ENCODE results near the gene ST6GAL1. TPM values are rescaled to one million over a fixed set of nuclear protein-coding genes. Genes with fewer than 3 reads are reported as not detected.

Gene ST6GAL1
- polyA plus RNA-seq, 3 donors: 19.0 to 24.4 (median 20.5) TPM

- Mint-ChIP-seq H3K4me3 (peak overlapping the region; percentile 97 to 98), H3K27ac (peak overlapping the region; percentile 86 to 91 (median 88)), H3K9me3 (peaks cover 0 to 4% (median 0%) of the 10 kb centered on the region in 7 donors), H3K36me3 (peaks cover 13 to 16% of the 10 kb centered on the region in 2 donors), H3K27me3 (ENCODE audit: low read depth in 3 of 3) (peaks cover 0 to 8% (median 0%) of the 10 kb centered on the region in 3 donors), H3K4me1 (peaks cover 36% of the 10 kb centered on the region)
- H4K20me1 ChIP-seq (ENCODE audit: insufficient read depth, low read length): peaks cover 37% of the 10 kb centered on the region
- DNase-seq: peak in 2 of 3 donors; percentile 10 to 15
- H3K27ac ChIP-seq (ENCODE audit: low read depth in 1 of 2, low read length in 2 of 2): peak overlapping the region; percentile 50 to 90
- peaks cover 31 to 33% of the 10 kb centered on the region in 2 donors for H3K4me1 ChIP-seq (ENCODE audit: control insufficient read depth in 1 of 2, insufficient read depth in 2 of 2, low read length in 2 of 2)
- under 1% methylated on average over 28 of the region's 32 CpGs for WGBS (ENCODE audit: insufficient coverage)
- TF ChIP-seq CTCF (IDR thresholded peaks at IDR 0.05): no peak
- peak overlapping the region; percentile 69 for H3K9ac ChIP-seq (ENCODE audit: insufficient read depth, low read length, poor library complexity, severe bottlenecking)
- H3K27me3 ChIP-seq (ENCODE audit: control insufficient read depth in 2 of 2, insufficient read depth in 2 of 2, low read length in 2 of 2): no peaks in the 10 kb centered on the region
- peak overlapping the region; percentile 100 for H2AFZ ChIP-seq (ENCODE audit: insufficient read depth, low read depth, low read length, poor library complexity, severe bottlenecking)
- no peaks in the 10 kb centered on the region for H3K36me3 ChIP-seq (replicated peaks in 1 of 2; ENCODE audit: control insufficient read depth in 1 of 2, insufficient read depth in 2 of 2, low read length in 2 of 2)
- H3K79me2 ChIP-seq (ENCODE audit: insufficient read depth, low read length): peaks cover 44% of the 10 kb centered on the region
- peak overlapping the region; percentile 94 for H3K4me2 ChIP-seq (replicated peaks; ENCODE audit: extremely low read depth, low read length, poor library complexity, severe bottlenecking)
- intact Hi-C loops (cut with micrococcal nuclease): no loop called here
- H3K4me3 ChIP-seq (replicated peaks in 1 of 3; ENCODE audit: low read depth in 2 of 3, low read length in 3 of 3): peak overlapping the region; percentile 57 to 97 (median 80)
- no peaks in the 10 kb centered on the region for H3K9me3 ChIP-seq (replicated peaks in 1 of 2; ENCODE audit: control insufficient read depth in 1 of 2, insufficient read depth in 1 of 2, low read length in 2 of 2)
Measured at GRCh38 chr3:186931532-186932280, 1.4 kb downstream of the ST6GAL1 start.

GRCh38 chr3:186932281-186933181 is 2.2 kb downstream of the ST6GAL1 start:
- peak overlapping the region; percentile 100 for H2AFZ ChIP-seq (ENCODE audit: insufficient read depth, low read depth, low read length, poor library complexity, severe bottlenecking)

More at GRCh38 chr3:186932281-186933181, 2.2 kb downstream of the ST6GAL1 start:
- Mint-ChIP-seq H3K4me1 (peaks cover 38% of the 10 kb centered on the region), H3K9me3 (peaks cover 0 to 2% (median 0%) of the 10 kb centered on the region in 7 donors), H3K27ac (peak overlapping the region; percentile 35 to 91 (median 87)), H3K27me3 (ENCODE audit: low read depth in 3 of 3) (peaks cover 0 to 6% (median 0%) of the 10 kb centered on the region in 3 donors), H3K36me3 (peaks cover 19 to 23% of the 10 kb centered on the region in 2 donors), H3K4me3 (peak overlapping the region; percentile 97 to 98)
- H3K4me2 ChIP-seq (replicated peaks; ENCODE audit: extremely low read depth, low read length, poor library complexity, severe bottlenecking): peak overlapping the region; percentile 94
- H3K9ac ChIP-seq (ENCODE audit: insufficient read depth, low read length, poor library complexity, severe bottlenecking): peak overlapping the region; percentile 69
- 37% methylated on average over 10 of the region's 15 CpGs for WGBS (ENCODE audit: insufficient coverage)
- peaks cover 31 to 33% of the 10 kb centered on the region in 2 donors for H3K4me1 ChIP-seq (ENCODE audit: control insufficient read depth in 1 of 2, insufficient read depth in 2 of 2, low read length in 2 of 2)
- intact Hi-C loops (cut with micrococcal nuclease): no loop called here
- no peaks in the 10 kb centered on the region for H3K36me3 ChIP-seq (replicated peaks in 1 of 2; ENCODE audit: control insufficient read depth in 1 of 2, insufficient read depth in 2 of 2, low read length in 2 of 2)
- no peak for DNase-seq
- no peaks in the 10 kb centered on the region for H3K27me3 ChIP-seq (ENCODE audit: control insufficient read depth in 2 of 2, insufficient read depth in 2 of 2, low read length in 2 of 2)
- peaks cover 43% of the 10 kb centered on the region for H4K20me1 ChIP-seq (ENCODE audit: insufficient read depth, low read length)
- H3K9me3 ChIP-seq (replicated peaks in 1 of 2; ENCODE audit: control insufficient read depth in 1 of 2, insufficient read depth in 1 of 2, low read length in 2 of 2): no peaks in the 10 kb centered on the region
- peak overlapping the region; percentile 57 to 97 (median 80) for H3K4me3 ChIP-seq (replicated peaks in 1 of 3; ENCODE audit: low read depth in 2 of 3, low read length in 3 of 3)
- no peak for TF ChIP-seq CTCF (IDR thresholded peaks at IDR 0.05)
- H3K79me2 ChIP-seq (ENCODE audit: insufficient read depth, low read length): peaks cover 52% of the 10 kb centered on the region
- H3K27ac ChIP-seq (ENCODE audit: low read depth in 1 of 2, low read length in 2 of 2): peak overlapping the region; percentile 50 to 90
